ENCODE measurements around the gene SCO1. TPM values are rescaled to one million over a fixed set of nuclear protein-coding genes. Genes with fewer than 3 reads are reported as not detected.

Gene SCO1
- total RNA-seq, 4 donors from 2014 or later: 19.1 to 53.5 (median 34.6) TPM

DNA sequence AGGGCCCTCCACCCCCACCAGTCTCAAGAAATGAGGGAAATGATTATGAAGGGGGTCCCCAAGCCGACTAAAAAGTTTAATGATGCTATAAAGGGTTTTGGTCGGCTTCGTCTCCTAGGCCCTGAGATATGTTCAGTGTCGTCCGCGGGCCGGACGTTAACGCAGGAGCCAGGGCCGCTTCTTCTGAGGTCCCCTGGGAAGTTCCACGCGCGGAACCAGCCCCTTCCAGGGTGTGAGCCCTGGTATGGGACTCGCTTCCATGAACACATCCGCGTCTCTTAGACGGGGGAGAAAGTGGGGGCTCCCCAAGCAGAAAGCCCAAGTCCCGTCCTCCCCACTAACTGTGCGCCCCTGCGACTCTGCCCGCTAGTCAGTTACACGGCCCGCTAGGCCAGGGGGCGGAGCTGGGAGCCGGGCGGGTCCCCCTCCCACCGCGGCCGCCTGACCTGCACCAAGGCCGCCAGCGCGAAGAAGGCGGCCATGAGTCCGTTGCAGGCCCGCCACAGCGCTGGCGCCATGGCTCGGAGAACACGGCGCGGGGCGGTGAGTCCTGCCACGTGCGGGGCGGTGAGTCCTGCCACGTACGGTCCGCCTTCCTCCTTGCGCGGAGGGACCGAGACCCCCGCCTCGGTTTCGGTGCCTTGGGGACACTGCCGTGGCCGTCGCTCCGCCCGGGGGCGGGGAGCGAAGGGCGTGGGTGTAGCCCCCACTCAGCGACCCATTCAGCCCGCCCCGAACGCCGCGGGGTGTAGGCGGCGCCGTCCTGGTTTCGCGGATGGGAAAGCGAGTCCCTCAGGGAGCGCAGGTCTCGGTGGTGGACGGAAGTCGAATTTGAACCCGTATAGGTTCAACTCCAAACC is 32.2 kb upstream of the SCO1 start, which contains the start of gene TMEM220:
TSS of gene TMEM220 (minus strand) at position 690 of the 860 bp plus-strand sequence. CDS start at position 518, 172 bp downstream.
- intact Hi-C loops (cut with DNase I; ENCODE audit: low total_unique reads) (no loop called here), in situ Hi-C loops (cut with MboI; ENCODE audit: low pct_ligation_motif_present in 1 of 4, low pct_unique_long_range_greater_than_20kb in 1 of 4, low sequenced_read_pairs in 3 of 4) (loop anchor here in 3 of 4 donors (10.0 to 25.0 kb wide), 4 partner anchors 105 to 883 kb away; partner anchors contain the start of gene PIRT (in 1 of the 3))
- TF ChIP-seq EP300 (IDR thresholded peaks at IDR 0.05; ENCODE audit: low read depth): no peak
- TF ChIP-seq POLR2A (IDR thresholded peaks at IDR 0.05): peak; percentile 77
- TF ChIP-seq, protein P1, sequence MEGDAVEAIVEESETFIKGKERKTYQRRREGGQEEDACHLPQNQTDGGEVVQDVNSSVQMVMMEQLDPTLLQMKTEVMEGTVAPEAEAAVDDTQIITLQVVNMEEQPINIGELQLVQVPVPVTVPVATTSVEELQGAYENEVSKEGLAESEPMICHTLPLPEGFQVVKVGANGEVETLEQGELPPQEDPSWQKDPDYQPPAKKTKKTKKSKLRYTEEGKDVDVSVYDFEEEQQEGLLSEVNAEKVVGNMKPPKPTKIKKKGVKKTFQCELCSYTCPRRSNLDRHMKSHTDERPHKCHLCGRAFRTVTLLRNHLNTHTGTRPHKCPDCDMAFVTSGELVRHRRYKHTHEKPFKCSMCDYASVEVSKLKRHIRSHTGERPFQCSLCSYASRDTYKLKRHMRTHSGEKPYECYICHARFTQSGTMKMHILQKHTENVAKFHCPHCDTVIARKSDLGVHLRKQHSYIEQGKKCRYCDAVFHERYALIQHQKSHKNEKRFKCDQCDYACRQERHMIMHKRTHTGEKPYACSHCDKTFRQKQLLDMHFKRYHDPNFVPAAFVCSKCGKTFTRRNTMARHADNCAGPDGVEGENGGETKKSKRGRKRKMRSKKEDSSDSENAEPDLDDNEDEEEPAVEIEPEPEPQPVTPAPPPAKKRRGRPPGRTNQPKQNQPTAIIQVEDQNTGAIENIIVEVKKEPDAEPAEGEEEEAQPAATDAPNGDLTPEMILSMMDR (IDR thresholded peaks at IDR 0.05): no peak
- TF ChIP-seq POLR2AphosphoS5 (IDR thresholded peaks at IDR 0.05): peak; percentile 18 to 79 (median 77)
- Histone ChIP-seq H3K27ac (peak within 1 kb of the TSS; percentile 89 to 94 (median 92)), H3K36me3 (no peaks in the 10 kb centered on the region), H3K4me1 (peaks cover 0 to 45% (median 17%) of the 10 kb centered on the region in 4 donors), H3K4me3 (peak within 1 kb of the TSS; percentile 55 to 72 (median 64)), H3K9me3 (no peaks in the 10 kb centered on the region), H3K27me3 (no peaks in the 10 kb centered on the region)
- 0 to 23% methylated on average over 8 to 78 of the region's 79 CpGs for WGBS, 2 donors (ENCODE audit: low coverage in 1 of 2)
- peak; percentile 79 for DNase-seq

DNA sequence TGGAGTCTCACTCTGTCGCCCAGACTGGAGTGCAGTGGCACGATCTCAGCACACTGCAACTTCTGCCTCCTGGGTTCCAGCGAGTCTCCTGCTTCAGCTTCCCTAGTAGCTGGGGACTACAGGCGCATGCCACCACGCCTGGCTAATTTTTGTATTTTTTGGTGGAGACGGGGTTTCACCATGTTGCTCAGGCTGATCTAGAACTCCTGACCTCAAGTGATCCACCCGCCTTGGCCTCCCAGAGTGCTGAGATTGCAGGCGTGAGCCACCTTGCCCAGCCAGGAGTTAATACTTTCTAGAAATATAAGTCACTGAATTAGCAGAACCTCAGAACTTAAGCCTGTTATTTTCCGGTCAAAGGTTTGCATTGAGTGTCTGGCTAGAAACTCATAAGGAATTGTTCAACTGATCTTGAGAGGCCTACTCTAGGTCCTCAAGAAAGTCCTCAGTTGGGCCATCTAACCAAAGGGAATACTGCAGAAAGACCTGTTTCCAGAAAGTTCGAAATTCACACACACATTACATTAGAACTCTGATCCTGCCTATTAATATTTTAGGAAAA is 31.1 kb upstream of the SCO1 start:
- no peak for DNase-seq
- H3K4me1 ChIP-seq: peaks cover 0 to 42% (median 20%) of the 10 kb centered on the region in 4 donors
- intact Hi-C loops (cut with DNase I; ENCODE audit: low total_unique reads) (no loop called here), in situ Hi-C loops (cut with MboI; ENCODE audit: low pct_ligation_motif_present in 1 of 4, low pct_unique_long_range_greater_than_20kb in 1 of 4, low sequenced_read_pairs in 3 of 4) (loop anchor here in 1 of 4 donors (25.0 kb wide), 1 partner anchor 884 kb away; no protein-coding TSS in a partner anchor)
- WGBS, 2 donors (ENCODE audit: low coverage in 1 of 2): 94 to 98% methylated on average over 7 to 10 of the region's 10 CpGs
- peak overlapping the region; percentile 89 to 94 (median 92) for H3K27ac ChIP-seq
- H3K36me3 ChIP-seq: no peaks in the 10 kb centered on the region
- H3K9me3 ChIP-seq: no peaks in the 10 kb centered on the region
- TF ChIP-seq, protein P1 (IDR thresholded peaks at IDR 0.05): no peak
- TF ChIP-seq POLR2A (IDR thresholded peaks at IDR 0.05) (no peak), POLR2AphosphoS5 (IDR thresholded peaks at IDR 0.05) (no peak), EP300 (IDR thresholded peaks at IDR 0.05; ENCODE audit: low read depth) (no peak)
- no peaks in the 10 kb centered on the region for H3K27me3 ChIP-seq
- H3K4me3 ChIP-seq: no peak overlapping the region

DNA sequence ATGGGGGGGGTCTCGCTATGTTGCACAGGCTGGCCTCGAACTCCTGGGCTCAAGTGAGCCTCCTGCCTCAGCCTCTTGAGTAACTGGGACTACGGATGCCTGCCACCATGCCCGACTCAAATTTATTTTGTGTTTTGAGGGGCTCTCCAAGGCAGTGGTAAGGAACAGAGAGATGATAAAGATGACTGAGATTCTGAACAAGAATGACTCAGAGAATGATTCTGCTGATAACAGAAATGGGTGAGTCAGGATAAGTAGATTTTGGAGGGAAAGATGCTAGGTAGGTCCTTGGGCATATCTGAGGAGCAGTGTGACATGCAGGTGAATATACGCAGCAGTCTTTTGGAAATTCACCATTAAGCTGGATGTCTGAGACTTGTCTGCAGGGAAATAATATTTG is 29.9 kb upstream of the SCO1 start:
- intact Hi-C loops (cut with DNase I; ENCODE audit: low total_unique reads) (no loop called here), in situ Hi-C loops (cut with MboI; ENCODE audit: low pct_ligation_motif_present in 1 of 4, low pct_unique_long_range_greater_than_20kb in 1 of 4, low sequenced_read_pairs in 3 of 4) (loop anchor here in 1 of 4 donors (25.0 kb wide), 1 partner anchor 885 kb away; no protein-coding TSS in a partner anchor)
- Histone ChIP-seq H3K4me1 (peaks cover 0 to 35% (median 18%) of the 10 kb centered on the region in 4 donors), H3K9me3 (no peaks in the 10 kb centered on the region), H3K36me3 (no peaks in the 10 kb centered on the region), H3K4me3 (no peak overlapping the region), H3K27ac (no peak overlapping the region), H3K27me3 (no peaks in the 10 kb centered on the region)
- 90 to 100% methylated on average over 1 to 5 of the region's 5 CpGs for WGBS, 2 donors (ENCODE audit: low coverage in 1 of 2)
- TF ChIP-seq EP300 (IDR thresholded peaks at IDR 0.05; ENCODE audit: low read depth) (no peak), POLR2A (IDR thresholded peaks at IDR 0.05) (no peak), POLR2AphosphoS5 (IDR thresholded peaks at IDR 0.05) (no peak)
- TF ChIP-seq, protein P1 (IDR thresholded peaks at IDR 0.05): no peak
- no peak for DNase-seq

DNA sequence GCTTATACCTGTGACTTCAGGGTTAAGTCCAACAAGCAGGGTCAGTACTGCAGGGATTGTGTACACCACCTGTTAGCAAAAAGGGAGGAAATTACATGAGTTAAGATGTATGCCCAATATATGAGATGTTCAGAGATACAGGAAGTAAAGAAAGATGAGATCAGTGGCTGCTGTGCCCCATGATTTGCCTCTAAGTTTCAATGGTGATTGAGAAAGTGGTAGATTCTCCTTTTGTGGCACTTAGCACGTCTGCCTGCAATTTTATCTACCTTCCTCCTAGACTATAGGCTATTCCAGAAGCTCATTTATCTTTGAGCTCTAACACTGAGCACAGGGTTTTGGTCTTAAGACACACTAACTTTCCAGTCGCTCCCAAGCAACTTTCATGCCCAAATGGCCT is 28.9 kb upstream of the SCO1 start:
- in situ Hi-C loops (cut with MboI; ENCODE audit: low pct_ligation_motif_present in 1 of 4, low pct_unique_long_range_greater_than_20kb in 1 of 4, low sequenced_read_pairs in 3 of 4): loop anchor here in 1 of 4 donors (25.0 kb wide), 1 partner anchor 886 kb away; no protein-coding TSS in a partner anchor
- H3K27me3 ChIP-seq: no peaks in the 10 kb centered on the region
- no peak for TF ChIP-seq EP300 (IDR thresholded peaks at IDR 0.05; ENCODE audit: low read depth)
- no peak for TF ChIP-seq POLR2A (IDR thresholded peaks at IDR 0.05)
- TF ChIP-seq POLR2AphosphoS5 (IDR thresholded peaks at IDR 0.05): no peak
- TF ChIP-seq, protein P1 (IDR thresholded peaks at IDR 0.05): no peak
- no peaks in the 10 kb centered on the region for H3K36me3 ChIP-seq
- no peak overlapping the region for H3K4me3 ChIP-seq
- H3K27ac ChIP-seq: peak overlapping the region in 1 of 4 donors; percentile 71
- no peaks in the 10 kb centered on the region for H3K9me3 ChIP-seq
- H3K4me1 ChIP-seq: peaks cover 0 to 25% (median 14%) of the 10 kb centered on the region in 4 donors
- 75 to 100% methylated on average over 1 to 2 of the region's 2 CpGs for WGBS, 2 donors (ENCODE audit: low coverage in 1 of 2)
- intact Hi-C loops (cut with DNase I; ENCODE audit: low total_unique reads): no loop called here
- no peak for DNase-seq

Measured in transverse colon (tissue), 4 donors.